GM12865 (cell line): ENCODE measurements around the gene ERP27.
A peak's percentile ranks its signal among the peaks of the same experiment; 100 is the strongest.

ENCODE experiments used
- DNase-seq: peaks from one replicate; pipeline ENCODE4 v3.0.0; 2010; ENCODE audit warnings: low read depth
- H3K4me3 ChIP-seq: 2 replicates; pipeline ENCODE4 v1.5.1; 2011; ENCODE audit warnings: mild to moderate bottlenecking, low read depth, low read length, control low read depth
- CTCF ChIP-seq: IDR thresholded peaks from 2 replicates; pipeline ENCODE4 v1.5.1; 2011; ENCODE audit warnings: low read length, control low read depth, low read depth, inconsistent platforms; ENCODE audit not compliant: insufficient read depth; ENCODE audit errors: missing control alignments

Gene ERP27

DNA sequence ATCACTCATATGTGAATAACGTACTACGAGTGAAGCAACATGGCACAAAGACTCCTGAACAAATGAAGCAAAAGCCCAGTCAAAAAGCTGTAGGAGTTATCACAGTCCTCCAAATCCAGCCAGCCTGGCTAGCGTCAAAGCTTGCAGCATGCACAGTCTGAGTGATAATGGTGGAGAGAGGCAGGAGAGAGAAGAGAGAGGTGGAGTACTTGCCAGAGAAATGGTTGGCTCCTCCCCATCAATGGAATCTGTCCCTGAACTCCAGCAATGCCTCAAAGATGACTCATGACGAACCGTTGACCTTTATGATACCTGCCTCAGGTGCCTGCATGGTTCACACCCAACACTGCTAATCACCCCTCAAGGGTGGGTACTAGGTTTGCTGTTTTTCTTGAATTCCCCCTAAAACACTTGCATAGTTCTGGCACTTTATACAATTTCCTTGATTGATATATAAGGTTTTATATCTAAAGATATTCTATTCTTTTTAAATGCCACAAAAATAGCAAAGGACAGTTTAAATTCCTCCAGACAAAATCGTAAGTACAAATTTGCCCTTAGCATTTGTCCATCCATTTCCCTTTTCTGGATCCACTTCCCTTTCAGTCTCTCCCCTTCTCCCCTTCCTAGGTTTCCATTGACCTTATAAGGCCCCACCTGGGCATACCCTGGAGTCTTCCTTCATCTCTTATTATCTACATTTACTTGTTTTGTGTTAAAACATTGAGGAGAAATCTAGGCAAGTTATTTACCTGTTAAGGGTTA, 12.8 kb upstream of the ERP27 start:
- no peak overlapping the region; the same call in 1 of the 2 replicates for H3K4me3 ChIP-seq
- DNase-seq: no peak

GRCh38 chr12:14950421-14950820, 12.1 kb upstream of the ERP27 start:
- H3K4me3 ChIP-seq: no peak overlapping the region

More for the DNA sequence above, 12.8 kb upstream of the ERP27 start:
- TF ChIP-seq CTCF: no peak

DNA sequence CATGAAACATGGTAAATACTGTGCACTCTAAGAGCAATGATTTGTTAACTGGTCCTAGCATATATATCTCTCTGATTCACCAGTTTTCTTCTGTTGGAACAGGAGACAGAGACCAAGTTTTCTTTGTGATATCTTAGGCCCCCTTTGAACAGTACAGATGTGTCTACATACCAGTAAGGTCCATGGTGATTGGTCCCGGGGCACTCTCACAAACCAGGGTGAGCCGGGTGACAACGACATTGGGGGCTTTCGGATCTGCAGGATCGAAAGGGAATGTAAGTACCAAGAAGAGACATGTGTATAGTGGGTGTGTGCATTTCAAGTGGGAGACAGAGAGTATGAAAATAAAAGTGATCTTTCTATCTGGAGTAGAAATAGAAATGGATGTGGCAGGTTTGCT, 11.3 kb upstream of the ERP27 start:
- TF ChIP-seq CTCF: no peak
- DNase-seq: no peak
- H3K4me3 ChIP-seq: peak overlapping the region; percentile 35

More at GRCh38 chr12:14950421-14950820, 12.1 kb upstream of the ERP27 start:
- no peak for TF ChIP-seq CTCF
- peak; percentile 58 for DNase-seq

GRCh38 chr12:14948672-14949071, 10.3 kb upstream of the ERP27 start:
- peak; percentile 95 for DNase-seq
- no peak for TF ChIP-seq CTCF
- H3K4me3 ChIP-seq: peak overlapping the region; percentile 57

DNA sequence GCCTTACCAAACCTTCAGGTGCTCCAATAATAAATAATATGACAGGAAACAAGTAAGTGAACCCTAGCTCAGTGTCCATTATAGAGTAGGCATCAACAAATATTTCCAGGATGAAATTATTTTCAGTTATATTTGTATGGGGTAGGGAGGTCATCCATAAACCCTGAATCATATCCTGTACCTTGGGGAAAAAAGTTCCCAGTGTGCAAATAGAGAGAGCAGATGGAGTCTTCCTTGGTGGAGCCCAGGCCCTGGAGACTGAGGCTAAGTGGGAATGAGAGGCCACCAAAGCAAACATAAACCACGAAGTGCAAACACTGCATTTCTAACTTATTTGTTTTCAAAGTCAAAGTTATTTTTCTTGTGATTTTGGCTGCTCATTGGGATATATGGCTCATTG, 8.5 kb upstream of the ERP27 start:
- DNase-seq: no peak
- TF ChIP-seq CTCF: no peak
- H3K4me3 ChIP-seq: no peak overlapping the region

- DNase-seq: no peak
- no peak for TF ChIP-seq CTCF
- no peak overlapping the region for H3K4me3 ChIP-seq
These were observed 7.8 kb upstream of the ERP27 start for GRCh38 chr12:14946162-14946561.
